Neural cell (in vitro differentiated cells): ENCODE results near the gene TYK2.

Source experiments
- CTCF ChIP-seq: fragments of 450-650 bp; IDR thresholded peaks from 2 replicates; pipeline ENCODE4 v1.5.1; 2014; ENCODE audit warnings: antibody characterized with exemption, mild to moderate bottlenecking, moderate library complexity; ENCODE audit not compliant: poor library complexity, severe bottlenecking
- EP300 ChIP-seq: fragments of 450-650 bp; conservative IDR thresholded peaks from 2 replicates; pipeline ENCODE4 v1.6.1; 2014; ENCODE audit warnings: antibody characterized with exemption, mild to moderate bottlenecking, moderate library complexity; ENCODE audit not compliant: poor library complexity, severe bottlenecking
- EZH2 ChIP-seq: fragments of 200-600, 300-800 bp; shearing (Covaris generic), sonication (generic); IDR thresholded peaks from 2 replicates; pipeline ENCODE4 v1.6.1; 2014; ENCODE audit warnings: antibody characterized with exemption, low read length, borderline replicate concordance, mild to moderate bottlenecking; ENCODE audit not compliant: insufficient read depth, poor library complexity, severe bottlenecking
- MXI1 ChIP-seq: fragments of 450-650 bp; conservative IDR thresholded peaks from 2 replicates; pipeline ENCODE4 v1.6.1; 2014; ENCODE audit warnings: antibody characterized with exemption, mild to moderate bottlenecking; ENCODE audit not compliant: poor library complexity, severe bottlenecking
- POLR2AphosphoS5 ChIP-seq: IDR thresholded peaks from 2 replicates; pipeline ENCODE4 v1.6.1; 2012
- RAD21 ChIP-seq: fragments of 450-650 bp; conservative IDR thresholded peaks from 2 replicates; pipeline ENCODE4 v1.6.1; 2014; ENCODE audit warnings: antibody characterized with exemption, mild to moderate bottlenecking, moderate library complexity
- REST ChIP-seq: IDR thresholded peaks from 2 replicates; pipeline ENCODE4 v1.6.1; 2012; ENCODE audit warnings: borderline replicate concordance
- SMC3 ChIP-seq: fragments of 450-650 bp; conservative IDR thresholded peaks from 2 replicates; pipeline ENCODE4 v1.6.1; 2014; ENCODE audit warnings: antibody characterized with exemption, mild to moderate bottlenecking, moderate library complexity; ENCODE audit not compliant: poor library complexity
- TAF1 ChIP-seq: IDR thresholded peaks from 2 replicates; pipeline ENCODE4 v1.6.1; 2012; ENCODE audit warnings: low read depth

- TF ChIP-seq EZH2 (no peak), EP300 (no peak), CTCF (no peak), MXI1 (no peak), TAF1 (no peak), POLR2AphosphoS5 (no peak), REST (no peak), RAD21 (no peak), SMC3 (no peak)
Measured at GRCh38 chr19:10339380-10339960, 40.9 kb downstream of the TYK2 start, which contains the start of gene ICAM3.
